ENCODE data around the gene TEC. TPM values are rescaled to one million over a fixed set of nuclear protein-coding genes. Genes with fewer than 3 reads are reported as not detected.

Gene TEC
- total RNA-seq, 1 experiment from 2014 or later = 4.5 TPM

DNA sequence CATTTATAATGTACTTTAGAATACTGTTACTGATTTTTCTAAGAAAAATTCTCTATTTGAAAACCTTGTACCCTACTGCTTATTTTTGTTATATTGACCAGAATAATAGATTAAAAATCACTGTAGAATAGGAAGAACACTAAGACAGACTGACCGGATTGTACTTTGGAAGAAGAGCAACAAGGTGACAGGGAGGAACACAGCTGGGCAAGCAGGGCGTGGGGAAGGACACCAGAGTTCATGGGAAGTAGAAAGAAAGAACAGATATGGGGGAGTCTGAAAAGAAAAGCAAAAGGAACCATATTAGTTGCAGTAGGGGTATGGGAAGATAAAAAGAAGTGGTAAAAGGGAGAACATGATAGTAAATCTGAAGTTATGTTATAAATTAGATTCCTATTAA, 174.2 kb downstream of the TEC start:
- CTCF ChIA-PET = interaction anchor here (1.3 to 1.6 kb wide), 2 partner anchors 8 to 14 kb away, joined by 4 to 6 read pairs; no protein-coding TSS in a partner anchor
- Histone ChIP-seq H3K4me3 (replicated peaks in 1 of 2; ENCODE audit: low read depth in 1 of 2, low read length in 2 of 2) (no peak overlapping the region), H3K9ac (ENCODE audit: low read length) (no peak overlapping the region), H3K9me2 (ENCODE audit: insufficient read depth) (no peaks in the 10 kb centered on the region), H3K27me3 (ENCODE audit: insufficient read depth, low read length) (no peaks in the 10 kb centered on the region), H2AFZ (ENCODE audit: low read depth, low read length, poor library complexity, severe bottlenecking) (no peak overlapping the region), H3K36me3 (ENCODE audit: control insufficient read depth in 1 of 2, insufficient read depth in 2 of 2, low read length in 2 of 2) (no peaks in the 10 kb centered on the region), H3K79me2 (ENCODE audit: insufficient read depth, low read length) (no peaks in the 10 kb centered on the region), H3K27ac (ENCODE audit: low read depth, low read length) (no peak overlapping the region), H3K9me3 (ENCODE audit: control insufficient read depth in 1 of 2, insufficient read depth in 1 of 2, low read depth in 1 of 2, low read length in 2 of 2) (no peaks in the 10 kb centered on the region), H4K20me1 (ENCODE audit: insufficient read depth) (no peaks in the 10 kb centered on the region), H3K4me1 (ENCODE audit: control insufficient read depth in 1 of 2, insufficient read depth in 2 of 2, low read length in 2 of 2) (peaks cover 17 to 20% of the 10 kb centered on the region in 2 experiments), H3K4me2 (ENCODE audit: low read length) (no peak overlapping the region)
- intact Hi-C loops (cut with micrococcal nuclease) = no loop called here
- TF ChIP-seq SP1 (IDR thresholded peaks at IDR 0.05; ENCODE audit: low read depth) (no peak), EGR1 (IDR thresholded peaks at IDR 0.05; ENCODE audit: low read depth) (no peak), FOSL1 (IDR thresholded peaks at IDR 0.05; ENCODE audit: low read depth) (no peak), SIN3A (IDR thresholded peaks at IDR 0.05; ENCODE audit: low read depth) (no peak), POLR2AphosphoS5 (IDR thresholded peaks at IDR 0.05; ENCODE audit: low read depth, low read length) (no peak), ATF3 (IDR thresholded peaks at IDR 0.05) (no peak), EZH2 (IDR thresholded peaks at IDR 0.05) (no peak), EZH2phosphoT487 (IDR thresholded peaks at IDR 0.05; ENCODE audit: borderline replicate concordance) (no peak), CBX3 (IDR thresholded peaks at IDR 0.05; ENCODE audit: low read depth) (no peak), CTCF (IDR thresholded peaks at IDR 0.05 in 2 of 3, conservative IDR thresholded peaks at IDR 0.05 in 1 of 3; ENCODE audit: borderline replicate concordance in 1 of 3, insufficient read depth in 1 of 3, low read depth in 2 of 3, low read length in 2 of 3) (no peak), YY1 (IDR thresholded peaks at IDR 0.05; ENCODE audit: extremely low read depth, insufficient replicate concordance, low read depth, low read length) (no peak), POLR2A (IDR thresholded peaks at IDR 0.05; ENCODE audit: borderline replicate concordance, extremely low read depth, insufficient read depth, insufficient read length) (no peak)
- TF ChIP-seq, protein P1, sequence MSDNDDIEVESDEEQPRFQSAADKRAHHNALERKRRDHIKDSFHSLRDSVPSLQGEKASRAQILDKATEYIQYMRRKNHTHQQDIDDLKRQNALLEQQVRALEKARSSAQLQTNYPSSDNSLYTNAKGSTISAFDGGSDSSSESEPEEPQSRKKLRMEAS (IDR thresholded peaks at IDR 0.05) = no peak
- TF ChIP-seq, protein P2, sequence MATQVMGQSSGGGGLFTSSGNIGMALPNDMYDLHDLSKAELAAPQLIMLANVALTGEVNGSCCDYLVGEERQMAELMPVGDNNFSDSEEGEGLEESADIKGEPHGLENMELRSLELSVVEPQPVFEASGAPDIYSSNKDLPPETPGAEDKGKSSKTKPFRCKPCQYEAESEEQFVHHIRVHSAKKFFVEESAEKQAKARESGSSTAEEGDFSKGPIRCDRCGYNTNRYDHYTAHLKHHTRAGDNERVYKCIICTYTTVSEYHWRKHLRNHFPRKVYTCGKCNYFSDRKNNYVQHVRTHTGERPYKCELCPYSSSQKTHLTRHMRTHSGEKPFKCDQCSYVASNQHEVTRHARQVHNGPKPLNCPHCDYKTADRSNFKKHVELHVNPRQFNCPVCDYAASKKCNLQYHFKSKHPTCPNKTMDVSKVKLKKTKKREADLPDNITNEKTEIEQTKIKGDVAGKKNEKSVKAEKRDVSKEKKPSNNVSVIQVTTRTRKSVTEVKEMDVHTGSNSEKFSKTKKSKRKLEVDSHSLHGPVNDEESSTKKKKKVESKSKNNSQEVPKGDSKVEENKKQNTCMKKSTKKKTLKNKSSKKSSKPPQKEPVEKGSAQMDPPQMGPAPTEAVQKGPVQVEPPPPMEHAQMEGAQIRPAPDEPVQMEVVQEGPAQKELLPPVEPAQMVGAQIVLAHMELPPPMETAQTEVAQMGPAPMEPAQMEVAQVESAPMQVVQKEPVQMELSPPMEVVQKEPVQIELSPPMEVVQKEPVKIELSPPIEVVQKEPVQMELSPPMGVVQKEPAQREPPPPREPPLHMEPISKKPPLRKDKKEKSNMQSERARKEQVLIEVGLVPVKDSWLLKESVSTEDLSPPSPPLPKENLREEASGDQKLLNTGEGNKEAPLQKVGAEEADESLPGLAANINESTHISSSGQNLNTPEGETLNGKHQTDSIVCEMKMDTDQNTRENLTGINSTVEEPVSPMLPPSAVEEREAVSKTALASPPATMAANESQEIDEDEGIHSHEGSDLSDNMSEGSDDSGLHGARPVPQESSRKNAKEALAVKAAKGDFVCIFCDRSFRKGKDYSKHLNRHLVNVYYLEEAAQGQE (IDR thresholded peaks at IDR 0.05; ENCODE audit: low read depth) = no peak
- RAD21 ChIA-PET (ENCODE audit: low non-redundant PET in 1 of 2, low total read pairs in 2 of 2, uncharacterized antibody in 2 of 2, unreplicated experiment in 2 of 2) = no interaction called here
- no TSS peak for BruUV-seq (replicated peaks)
- POLR2A ChIA-PET = no interaction called here
- DNase-seq (ENCODE audit: low read depth, low spot score) (no peak), ATAC-seq (no peak)
